Right ventricle myocardium superior (tissue), 1 donor: ENCODE data around the gene PGM2L1. TPM values are rescaled to one million over a fixed set of nuclear protein-coding genes. Genes with fewer than 3 reads are reported as not detected.

Experiments used
- microRNA-seq: library from miRNA; unstranded; fragments of <30 nt; microRNA quantifications from one replicate; pipeline ENCODE4 v1.2.0, GENCODE V29; 2020
- total RNA-seq: library from RNA; stranded (reverse); fragmentation: NEBNext Ultra II Directional; extraction: Animal tissue kit (Norgen Biotek cat#: 25700); gene quantifications from one replicate; pipeline ENCODE4 v1.2.1, GENCODE V29; 2021
- donor health status: DM: no; HTN: yes; CAD: no; lungs with severe emphysema.

Gene PGM2L1
- total RNA-seq, 1 donor from 2014 or later = 1.9 TPM

Small RNAs within 50 kb of the gene (microRNA-seq; reads per million reads assigned to microRNA genes)
- 0.97 reads per million for gene MIR548AL

Other genes with a start within 250 kb of the PGM2L1 start
- gene C2CD3, start 227.4 kb downstream of the PGM2L1 start, total RNA-seq = 9.1 TPM
- 24.9 TPM for gene PPME1, start 227.1 kb downstream of the PGM2L1 start, total RNA-seq
- gene P4HA3, start 86.8 kb downstream of the PGM2L1 start, total RNA-seq = not detected
- gene KCNE3, start 69.1 kb upstream of the PGM2L1 start, total RNA-seq = 2.6 TPM
- 3.3 TPM for gene LIPT2, start 95.3 kb upstream of the PGM2L1 start, total RNA-seq
- 5.6 TPM for gene POLD3, start 194.1 kb upstream of the PGM2L1 start, total RNA-seq